Hypothalamus (tissue), 51 donors: ENCODE measurements around the gene PHPT1.
"Not testable (repeated sequence)": the region's sequence is repeated elsewhere in the genome, so short reads cannot be mapped to it uniquely, and the experiment has no call there.

ENCODE experiments used
- DNase-seq, 51 donors: peaks; one replicate each; lab custom pipeline; 2025; lab: John Stamatoyannopoulos, UW

Gene PHPT1

GRCh38 chr9:136881691-136882108 lies 32.5 kb downstream of the PHPT1 start:
- DNase-seq, result peak in 1 of 51 donors; percentile 13

DNA sequence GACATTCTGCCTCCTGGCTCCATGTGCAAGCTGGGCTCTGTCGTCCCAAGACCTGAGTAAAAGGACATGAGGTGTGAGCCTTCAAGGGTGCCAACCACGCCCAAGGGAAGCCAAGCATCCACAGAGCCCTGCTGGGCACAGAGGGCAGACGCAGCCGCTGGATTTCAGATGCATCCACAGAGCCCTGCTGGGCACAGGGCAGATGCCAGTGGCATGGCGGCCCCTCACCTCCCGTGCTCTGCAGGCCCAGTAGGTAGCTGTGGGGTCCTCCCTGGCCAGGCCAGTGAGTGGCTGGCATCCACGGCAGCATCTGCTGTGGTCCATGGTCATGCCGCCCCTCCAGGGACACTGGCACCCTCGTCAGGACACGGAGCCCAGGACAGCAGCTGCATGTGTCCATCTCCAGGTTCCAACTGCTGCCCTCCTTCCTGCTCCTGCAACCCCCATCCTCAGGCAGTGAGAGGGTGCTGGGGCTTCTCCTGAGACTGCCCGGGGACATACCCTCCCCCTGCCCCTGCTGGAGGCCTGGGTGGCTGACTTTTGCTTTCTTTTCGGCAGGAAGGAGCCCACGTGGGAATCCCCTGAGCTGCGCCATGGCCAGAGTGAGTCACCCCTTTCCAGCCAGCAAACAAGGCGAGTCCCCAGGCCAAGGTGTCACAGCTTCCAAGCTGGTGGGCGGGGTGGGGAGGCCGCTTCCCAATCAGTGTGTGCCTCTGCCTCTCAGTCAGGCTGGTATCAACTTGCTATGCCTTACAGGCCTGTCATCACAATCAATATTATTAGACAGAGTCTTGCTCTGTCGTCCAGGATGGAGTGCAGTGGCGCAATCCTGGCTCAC lies 33.1 kb downstream of the PHPT1 start:
- peak in 1 of 51 donors; percentile 9 for DNase-seq

DNA sequence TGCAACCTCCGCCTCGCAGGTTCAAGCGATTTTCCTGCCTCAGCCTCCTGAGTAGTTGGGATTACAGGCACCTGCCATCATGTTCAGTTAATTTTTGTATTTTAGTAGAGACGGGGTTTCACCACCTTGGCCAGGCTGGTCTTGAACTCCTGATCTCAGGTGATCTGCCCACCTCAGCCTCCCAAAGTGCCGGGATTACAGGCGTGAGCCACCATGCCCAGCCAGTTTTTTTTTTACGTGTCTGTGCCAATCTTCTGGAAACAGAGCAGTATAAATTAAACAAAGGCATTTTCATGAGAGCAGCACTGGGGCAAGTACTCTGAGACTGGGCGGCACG lies 33.7 kb downstream of the PHPT1 start:
- not testable (repeated sequence) for DNase-seq

GRCh38 chr9:136883670-136884069 lies 34.5 kb downstream of the PHPT1 start:
- DNase-seq, result not testable (repeated sequence)

DNA sequence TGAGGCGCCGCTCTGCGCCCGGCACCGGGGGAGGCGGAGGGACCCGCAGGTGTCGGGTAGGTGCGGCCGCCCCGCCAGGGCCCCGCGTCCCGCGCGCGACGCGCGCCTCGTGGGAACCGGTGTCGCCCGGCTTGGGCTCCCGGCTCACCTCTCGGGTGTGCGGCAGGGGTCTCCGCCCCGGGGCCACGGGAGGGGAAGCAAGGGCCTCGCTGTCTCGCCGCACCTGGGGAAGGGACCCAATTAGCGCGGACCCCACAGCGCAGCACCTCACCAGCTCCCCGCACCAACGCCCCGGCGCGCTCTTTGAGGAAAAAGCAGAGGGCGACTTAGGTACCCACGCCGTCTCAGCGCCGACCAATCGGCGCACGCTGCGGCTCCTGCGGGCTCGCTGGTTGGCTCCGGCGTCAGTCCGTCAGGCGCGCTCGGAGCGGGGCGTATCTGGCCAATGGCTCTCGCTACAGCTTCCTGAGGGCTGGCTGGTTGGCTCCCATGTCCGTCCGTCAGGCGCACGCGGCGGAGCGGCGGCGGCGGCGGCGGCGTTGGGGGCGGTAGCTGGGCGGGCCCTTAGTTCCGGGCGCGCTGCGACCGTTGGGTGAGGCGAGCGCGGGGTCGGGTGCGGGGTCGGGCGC lies 36.9 kb downstream of the PHPT1 start, which contains the start of gene TRAF2:
Gene TRAF2 (plus strand): TSS at position 567 of the 629 bp plus-strand sequence. CDS start 12,225 bp downstream, outside the sequence.
- DNase-seq, result peak; percentile 51 to 98 (median 95)

GRCh38 chr9:136886610-136887597 lies 37.7 kb downstream of the PHPT1 start:
- peak in 12 of 51 donors; percentile 19 to 88 (median 70) for DNase-seq

- DNase-seq, result no peak
These were observed 39.2 kb downstream of the PHPT1 start for GRCh38 chr9:136888454-136888853.

GRCh38 chr9:136889858-136890257 lies 40.6 kb downstream of the PHPT1 start:
- no peak for DNase-seq

DNA sequence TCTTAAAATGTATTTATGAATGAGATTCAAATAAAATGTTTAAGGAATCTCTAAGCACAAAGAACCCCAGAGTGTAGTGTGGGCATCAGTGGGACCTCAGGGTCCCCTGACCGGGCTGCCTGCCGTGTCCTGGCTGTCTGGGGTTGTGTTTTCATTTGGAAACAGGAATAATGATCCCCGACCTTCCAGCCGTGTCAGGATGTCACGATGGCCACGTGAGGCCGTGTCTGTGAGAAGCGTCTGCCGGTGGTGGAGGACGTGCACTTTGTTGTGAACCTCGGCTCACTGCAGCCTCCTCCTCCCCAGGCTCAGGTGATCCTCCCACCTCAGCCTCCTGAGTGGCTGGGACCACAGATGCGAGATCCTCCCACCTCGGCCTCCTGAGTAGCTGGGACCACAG lies 41.5 kb downstream of the PHPT1 start:
- no peak for DNase-seq

- DNase-seq, result no peak
These were observed 46.8 kb downstream of the PHPT1 start for GRCh38 chr9:136896027-136896426.

- no peak for DNase-seq
These were observed 49.4 kb downstream of the PHPT1 start for GRCh38 chr9:136898483-136899100.

- no peak for DNase-seq
These were observed 50.0 kb downstream of the PHPT1 start for GRCh38 chr9:136899196-136899595.

DNA sequence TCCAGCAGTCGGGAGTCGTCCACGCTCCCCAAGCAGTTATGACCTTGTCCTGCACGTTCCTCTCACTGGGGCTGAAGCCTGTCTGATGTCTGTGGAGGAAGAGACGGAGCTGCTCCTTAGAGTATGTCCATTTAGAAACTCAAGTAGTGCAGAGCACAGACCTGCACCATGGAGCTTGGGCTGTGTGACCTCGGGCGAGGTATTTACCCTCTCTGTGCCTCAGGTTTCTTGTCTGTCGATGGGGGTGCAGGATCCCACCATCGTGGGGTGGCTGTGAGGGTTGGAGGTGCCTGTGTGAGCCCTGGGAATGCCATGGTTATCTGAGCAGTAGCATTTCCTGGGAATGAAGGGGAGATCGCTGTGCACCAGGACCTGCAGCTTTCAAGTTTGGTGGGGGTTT lies 51.3 kb downstream of the PHPT1 start:
- no peak for DNase-seq
